Stimulated activated CD4-positive, alpha-beta T cell treated with anti-CD3 and anti-CD28 coated beads, Interleukin-1b, Interleukin-23, amount 100 ng/mL, for 4 hours (primary cell): ENCODE measurements around the gene YIPF1.
"Not testable (repeated sequence)": the region's sequence is repeated elsewhere in the genome, so short reads cannot be mapped to it uniquely, and the experiment has no call there.

ENCODE experiments used
- DNase-seq, 2 donors: peaks; one replicate each; pipeline ENCODE4 v3.0.0-alpha.2; 2020; ENCODE audit warnings: low read depth in 2 of 2

Gene YIPF1

GRCh38 chr1:53842347-53842746 lies 47.2 kb downstream of the YIPF1 start:
- no peak for DNase-seq

- DNase-seq, result no peak
Observed at GRCh38 chr1:53838654-53838974, 51.0 kb downstream of the YIPF1 start.

DNA sequence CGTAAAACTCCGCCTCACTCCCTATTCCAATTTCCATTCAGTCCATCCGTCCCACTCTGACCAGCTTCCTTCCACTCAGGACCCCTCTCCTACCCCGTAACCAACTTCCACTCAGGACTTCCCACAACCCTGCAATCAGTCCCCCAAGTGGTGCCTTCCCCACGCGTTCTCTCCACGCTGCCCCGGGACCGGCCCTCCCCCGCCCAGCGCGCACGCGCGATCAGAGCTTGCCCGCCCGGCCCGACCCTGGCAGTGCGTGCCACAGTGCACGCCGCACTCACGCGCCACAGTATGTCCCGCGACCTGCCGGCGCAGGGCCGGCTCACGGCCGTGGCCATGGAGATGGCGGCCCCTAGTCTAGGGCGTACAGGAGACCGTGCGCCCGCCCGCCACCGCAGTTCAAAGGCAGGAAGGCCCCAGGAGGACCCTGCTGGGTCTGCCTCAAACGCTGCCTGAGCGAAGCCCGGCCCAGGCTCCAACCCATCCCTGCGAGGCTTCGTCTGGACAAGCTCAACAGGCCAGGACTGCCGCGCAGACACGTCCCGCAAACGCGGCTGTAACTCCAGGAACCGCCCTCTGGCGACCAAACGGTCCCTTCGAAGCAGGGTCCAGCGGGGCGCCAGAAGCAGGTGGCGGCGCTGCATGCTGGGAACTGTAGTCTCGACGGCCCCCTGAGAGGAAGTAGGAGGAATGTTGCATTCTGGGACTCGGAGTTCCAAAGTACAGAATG lies 51.5 kb downstream of the YIPF1 start, which contains the start of gene NDC1:
TSS of gene NDC1 (minus strand) at position 373 of the 730 bp plus-strand sequence. CDS start at position 338, 35 bp downstream.
- DNase-seq, result peak; percentile 75 to 77

DNA sequence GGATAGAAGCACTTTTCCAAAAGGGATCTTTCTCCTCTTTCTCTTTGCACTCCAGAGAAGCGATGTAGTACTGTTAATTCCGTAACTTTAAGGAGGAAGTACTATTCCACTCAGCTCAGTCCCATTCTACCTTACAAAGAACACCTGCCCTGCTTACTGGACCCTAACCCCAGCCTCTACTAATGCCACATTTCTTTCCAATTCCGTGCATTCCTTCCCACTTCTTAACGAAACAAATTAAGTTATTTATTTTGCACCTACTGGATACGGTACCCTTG lies 52.0 kb downstream of the YIPF1 start:
- no peak for DNase-seq

DNA sequence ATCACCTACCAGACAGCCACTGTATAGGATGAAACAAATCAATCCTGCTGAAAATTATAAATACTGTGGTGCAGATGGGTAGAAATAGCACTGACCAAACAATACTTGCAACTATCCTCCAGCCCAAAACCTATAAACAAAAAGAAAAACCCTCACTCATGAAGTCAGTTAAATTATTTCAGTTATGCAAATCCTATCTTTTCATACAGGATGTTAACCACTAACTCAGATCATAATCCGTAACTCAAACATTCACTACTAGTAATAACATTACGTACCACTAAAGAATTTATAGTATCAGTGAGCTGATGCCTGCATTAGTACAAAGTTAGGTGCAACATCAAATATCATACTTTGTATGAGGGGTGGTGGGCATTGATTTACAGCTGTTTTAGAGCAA lies 54.1 kb downstream of the YIPF1 start:
- DNase-seq, result no peak

DNA sequence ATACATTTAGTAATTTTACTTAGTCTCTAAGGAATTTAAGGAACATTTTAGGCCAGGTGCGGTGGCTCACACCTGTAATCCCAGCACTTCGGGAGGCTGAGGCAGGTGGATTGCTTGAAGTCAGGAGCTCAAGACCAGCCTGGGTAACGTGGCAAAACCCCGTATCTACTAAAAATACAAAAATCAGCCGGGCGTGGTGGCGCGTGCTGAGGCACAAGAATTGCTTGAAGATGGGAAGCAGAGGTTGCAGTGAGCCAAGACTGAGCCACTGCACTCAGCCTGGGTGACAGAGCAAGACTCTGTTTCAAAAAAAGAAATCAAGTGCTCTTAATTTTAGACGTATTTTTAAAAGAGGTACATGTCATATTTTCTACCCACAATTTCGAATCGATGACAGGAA lies 54.8 kb downstream of the YIPF1 start:
- DNase-seq, result no peak

DNA sequence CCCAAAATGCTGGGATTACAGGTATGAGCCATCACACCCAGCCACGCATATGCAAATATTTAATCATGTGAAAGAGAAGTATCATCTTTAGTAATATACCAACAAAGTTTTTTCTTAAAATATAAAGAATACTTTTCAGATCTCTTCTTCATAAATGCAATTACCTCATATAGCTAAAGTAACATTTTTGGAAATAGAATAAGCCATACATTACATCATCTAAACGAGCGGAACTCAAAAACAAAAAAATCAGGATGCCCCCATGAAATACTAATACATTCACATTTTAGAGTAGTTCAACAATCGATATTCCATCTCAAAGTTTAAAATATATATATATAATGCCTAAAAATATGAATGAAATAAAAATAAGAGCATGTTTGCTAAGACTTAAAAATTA lies 56.2 kb downstream of the YIPF1 start:
- DNase-seq, result no peak

GRCh38 chr1:53826367-53826766 lies 63.2 kb downstream of the YIPF1 start:
- no peak for DNase-seq

DNA sequence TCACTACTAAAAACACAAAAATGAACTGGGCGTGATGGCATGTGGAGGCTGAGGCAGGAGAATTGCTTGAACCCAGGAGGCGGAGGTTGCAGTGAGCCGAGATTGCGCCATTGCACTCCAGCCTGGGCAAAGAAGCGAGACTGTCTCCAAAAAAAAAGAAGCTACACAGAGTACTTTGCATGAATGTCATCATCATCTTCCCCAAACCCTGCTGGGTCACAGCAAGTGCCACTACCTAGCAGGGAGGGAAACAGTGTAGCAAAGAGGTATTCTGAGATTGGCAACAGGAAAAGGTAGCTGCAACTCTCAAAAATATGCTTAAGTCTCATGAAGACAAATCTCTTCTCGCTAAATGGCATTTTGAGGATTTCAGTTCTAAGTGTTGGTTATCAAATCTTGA lies 64.3 kb downstream of the YIPF1 start:
- no peak for DNase-seq

DNA sequence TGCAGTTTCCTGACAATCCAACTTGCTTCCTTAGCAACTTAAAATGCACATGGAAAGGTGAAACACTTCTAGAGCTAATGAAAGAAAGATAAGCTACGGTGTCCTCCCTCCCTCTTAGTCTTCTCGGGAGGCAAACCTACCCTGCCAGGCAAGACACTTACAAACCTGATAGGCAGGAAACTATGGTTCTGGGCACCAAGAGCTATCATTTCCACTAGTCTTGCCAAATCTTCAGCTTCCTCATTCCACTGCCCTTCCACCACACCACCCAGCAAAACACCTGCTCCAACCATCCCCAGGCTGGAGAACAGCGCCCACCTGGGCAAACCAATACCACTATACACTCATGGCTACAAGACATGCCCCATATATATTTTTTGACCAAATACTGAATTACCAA lies 66.7 kb downstream of the YIPF1 start:
- DNase-seq, result no peak

- no peak for DNase-seq
Observed at GRCh38 chr1:53821380-53821779, 68.2 kb downstream of the YIPF1 start.

GRCh38 chr1:53819387-53819786 lies 70.2 kb downstream of the YIPF1 start:
- no peak for DNase-seq

DNA sequence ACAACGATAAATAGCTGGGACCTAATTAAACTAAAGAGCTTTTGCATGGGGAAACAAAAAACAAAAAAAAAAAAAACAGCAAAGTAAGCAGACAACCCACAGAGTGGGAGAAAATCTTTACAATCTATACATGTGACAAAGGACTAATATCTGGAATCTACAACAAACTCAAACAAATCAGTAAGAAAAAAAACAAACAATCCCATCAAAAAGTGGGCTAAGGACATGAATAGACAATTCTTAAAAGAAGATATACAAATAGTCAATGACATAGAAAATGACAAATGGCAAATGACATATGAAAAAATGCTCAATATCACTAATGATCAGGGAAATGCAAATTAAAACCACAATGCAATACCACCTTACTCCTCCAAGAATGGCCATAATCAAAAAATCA lies 73.0 kb downstream of the YIPF1 start:
- not testable (repeated sequence) for DNase-seq

DNA sequence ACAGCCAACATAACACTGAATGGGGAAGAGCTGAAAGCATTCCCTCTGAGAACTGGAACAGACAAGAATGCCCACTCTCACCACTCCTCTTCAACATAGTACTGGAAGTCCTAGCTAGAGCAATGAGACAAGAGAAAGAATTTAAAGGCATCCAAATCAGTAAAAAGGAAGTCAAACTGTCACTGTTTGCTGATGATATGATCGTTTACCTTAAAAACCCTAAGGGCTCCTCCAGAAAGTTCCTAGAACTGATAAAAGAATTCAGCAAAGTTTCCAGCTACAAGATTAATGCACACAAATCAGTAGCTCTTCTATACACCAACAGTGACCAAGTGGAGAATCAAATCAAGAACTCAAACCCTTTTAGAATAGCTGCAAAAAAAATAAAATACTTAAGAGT lies 74.1 kb downstream of the YIPF1 start:
- DNase-seq, result not testable (repeated sequence)

DNA sequence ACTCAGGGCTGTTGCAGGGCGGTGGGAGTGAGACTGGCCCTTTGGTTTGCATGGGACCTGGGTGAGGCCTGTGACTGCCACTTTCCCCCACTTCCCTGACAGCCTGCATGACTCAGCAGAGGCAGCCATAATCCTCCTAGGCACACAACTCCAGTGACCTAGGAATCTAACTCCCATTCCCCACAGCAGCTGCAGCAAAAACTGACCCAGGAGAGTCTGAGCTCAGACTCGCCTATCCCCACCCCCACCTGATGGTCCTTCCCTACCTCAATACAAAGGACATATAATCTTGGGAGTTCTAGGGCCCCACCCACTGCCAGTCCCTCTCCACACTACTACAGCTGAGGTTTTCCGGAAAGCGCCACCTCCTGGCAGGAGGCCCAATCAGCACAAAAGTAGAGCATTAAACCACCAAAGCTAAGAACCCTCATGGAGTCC lies 78.2 kb downstream of the YIPF1 start:
- peak in 1 of 2 donors; percentile 1 for DNase-seq

DNA sequence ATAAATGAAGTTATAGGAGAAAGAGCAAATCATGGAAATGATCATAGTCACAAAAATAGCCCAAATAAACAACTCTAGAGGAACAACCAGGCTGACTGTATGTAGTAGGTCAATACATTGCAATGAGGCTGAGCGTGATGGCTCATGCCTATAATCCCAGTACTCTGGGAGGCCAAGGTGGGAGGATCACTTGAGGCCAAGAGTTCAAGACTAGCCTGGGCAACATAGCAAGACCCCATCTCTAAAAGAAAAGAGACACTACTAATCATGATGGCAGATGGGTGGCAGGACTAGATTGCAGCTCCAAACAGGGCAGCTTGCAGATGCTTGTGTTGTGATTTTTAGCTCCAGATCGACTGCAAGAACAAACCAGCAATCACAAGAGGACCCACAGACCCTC lies 79.1 kb downstream of the YIPF1 start:
- DNase-seq, result no peak

DNA sequence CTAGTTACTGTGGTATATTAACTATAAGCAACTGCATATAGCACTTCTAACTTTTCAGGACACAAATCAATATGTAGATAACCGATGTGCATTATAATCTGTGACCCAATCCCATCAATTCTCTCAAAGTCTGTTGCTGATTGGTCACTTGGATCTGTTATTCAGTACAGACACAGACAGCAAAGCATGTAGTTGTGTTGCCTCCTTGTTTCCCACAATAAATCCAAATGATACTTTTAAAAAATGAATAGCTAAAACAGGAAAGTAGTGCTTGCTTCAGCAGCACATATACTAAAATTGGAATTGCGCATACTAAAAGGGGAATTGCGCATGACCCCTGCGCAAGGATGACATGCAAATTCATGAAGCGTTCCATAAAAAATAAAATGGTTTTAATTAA lies 79.6 kb downstream of the YIPF1 start:
- DNase-seq, result no peak

DNA sequence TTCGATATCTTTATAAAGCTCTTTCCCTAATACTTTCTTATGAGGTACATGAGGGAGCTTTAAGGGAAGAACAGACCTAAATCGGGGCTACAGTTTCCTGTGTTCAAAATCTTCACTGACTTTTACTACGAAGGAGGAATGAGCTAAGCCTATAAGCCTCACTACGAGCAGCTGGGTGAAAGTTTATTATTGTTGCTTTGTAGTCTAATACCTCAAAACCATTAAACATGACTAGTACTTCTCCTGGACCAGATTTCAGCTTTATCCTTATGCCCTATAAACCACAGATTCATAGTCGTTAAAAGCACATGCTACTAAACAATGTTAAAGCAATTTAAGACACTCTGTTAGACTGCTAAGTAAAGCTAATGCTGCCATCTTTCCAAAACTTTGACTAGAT lies 81.7 kb downstream of the YIPF1 start:
- DNase-seq, result no peak

DNA sequence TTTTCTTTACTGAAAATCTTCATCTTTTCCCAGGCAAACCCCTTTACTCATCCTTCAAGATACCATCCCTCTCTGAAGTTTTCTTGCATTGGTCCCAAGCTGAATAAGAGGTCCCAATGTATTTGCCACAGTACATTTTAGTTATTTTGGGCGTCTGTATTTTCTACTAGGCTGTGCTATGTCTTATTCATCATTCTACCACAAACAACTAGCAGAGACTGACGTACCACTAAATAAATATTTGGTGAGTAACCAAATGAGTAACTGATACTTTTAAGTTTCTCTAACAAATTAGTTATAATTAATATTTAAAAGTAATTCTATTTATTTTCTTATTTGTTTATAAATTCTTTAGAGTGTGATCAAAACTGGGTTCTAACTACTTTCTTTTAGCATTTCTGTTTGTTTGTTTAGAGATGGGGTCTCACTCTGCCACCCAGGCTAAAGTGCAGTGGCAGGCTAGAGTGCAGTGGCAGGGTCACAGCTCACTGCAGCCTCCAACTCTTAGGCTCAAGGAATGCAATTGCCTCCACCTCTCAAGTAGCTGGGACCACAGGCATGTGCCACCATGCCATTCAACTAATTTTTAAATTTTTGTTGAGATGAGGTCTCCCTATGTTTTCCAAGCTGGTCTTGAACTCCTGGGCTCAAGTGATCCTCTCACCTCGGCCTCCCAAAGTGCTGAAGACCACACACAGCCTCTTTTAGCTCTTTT lies 84.6 kb downstream of the YIPF1 start:
- DNase-seq, result no peak

DNA sequence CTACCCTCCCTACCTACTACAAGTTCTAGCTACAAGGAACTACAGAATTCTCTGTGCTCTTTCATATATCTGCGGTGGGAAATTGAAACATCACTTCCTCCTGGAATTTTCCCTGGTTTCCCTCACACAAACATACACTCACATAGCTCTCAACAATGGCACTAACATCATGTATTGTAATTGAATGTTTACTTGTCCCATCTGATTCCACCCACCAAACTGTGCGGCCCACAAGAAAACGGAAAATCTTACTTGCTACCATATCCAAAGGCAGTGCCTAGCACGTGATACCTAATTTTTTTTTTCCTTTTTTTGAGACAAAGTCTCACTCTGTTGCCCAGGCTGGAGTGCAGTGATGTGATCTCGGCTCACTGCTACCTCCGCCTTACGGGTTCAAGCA lies 85.4 kb downstream of the YIPF1 start:
- DNase-seq, result no peak
